Embryonic facial prominence (tissue), 1 donor: ENCODE results near the gene ZG16B.
A peak's percentile ranks its signal among the peaks of the same experiment; 100 is the strongest.

ENCODE experiments used
- DNase-seq: peaks from one replicate; pipeline ENCODE4 v3.0.0-alpha.2; 2016; ENCODE audit errors: extremely low spot score

ZG16B gene

GRCh38 chr16:2867987-2868789 lies 38.1 kb downstream of the ZG16B start:
- peak; percentile 82 for DNase-seq

- DNase-seq: no peak
These were observed 41.8 kb downstream of the ZG16B start for GRCh38 chr16:2871926-2872325.

DNA sequence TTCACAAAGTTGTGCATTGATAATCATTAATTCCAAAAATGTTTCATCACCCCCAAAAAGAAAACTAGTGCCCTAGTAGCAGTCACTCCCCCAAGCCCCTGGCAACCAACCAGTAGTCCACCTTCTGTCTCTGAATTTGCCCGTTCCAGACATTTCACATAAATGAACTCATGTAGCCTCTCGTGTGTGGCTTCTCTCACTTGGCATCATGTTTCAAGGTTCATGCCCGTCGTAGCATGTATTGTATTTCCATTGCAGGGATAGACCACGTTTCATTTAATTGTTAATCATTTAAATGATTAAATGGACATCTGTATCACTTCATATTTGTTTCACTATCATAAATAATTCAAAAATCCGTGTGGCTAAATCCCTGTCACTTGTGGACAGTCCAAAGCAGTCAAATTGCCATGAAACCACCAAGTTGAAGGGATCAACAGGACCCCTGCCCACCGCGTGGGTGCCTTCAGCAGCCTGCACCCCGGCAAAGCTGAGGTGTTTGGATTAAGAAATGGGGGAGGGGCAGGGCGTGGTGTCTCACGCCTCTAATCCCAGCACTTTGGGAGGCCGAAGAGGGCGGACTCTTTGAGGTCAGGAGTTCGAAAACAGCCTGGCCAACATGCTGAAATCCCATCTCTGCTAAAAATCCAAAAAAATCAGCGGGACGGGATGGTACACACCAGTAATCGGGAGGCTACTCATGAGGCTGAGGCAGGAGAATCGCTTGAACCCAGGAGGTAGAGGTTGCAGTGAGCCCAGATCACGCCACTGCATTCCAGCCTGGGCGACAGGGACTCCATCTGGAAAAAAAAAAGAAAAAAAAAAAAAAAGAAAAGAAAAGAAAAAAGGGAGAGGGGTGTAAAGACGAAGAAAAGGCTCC lies 44.2 kb downstream of the ZG16B start:
- no peak for DNase-seq

DNA sequence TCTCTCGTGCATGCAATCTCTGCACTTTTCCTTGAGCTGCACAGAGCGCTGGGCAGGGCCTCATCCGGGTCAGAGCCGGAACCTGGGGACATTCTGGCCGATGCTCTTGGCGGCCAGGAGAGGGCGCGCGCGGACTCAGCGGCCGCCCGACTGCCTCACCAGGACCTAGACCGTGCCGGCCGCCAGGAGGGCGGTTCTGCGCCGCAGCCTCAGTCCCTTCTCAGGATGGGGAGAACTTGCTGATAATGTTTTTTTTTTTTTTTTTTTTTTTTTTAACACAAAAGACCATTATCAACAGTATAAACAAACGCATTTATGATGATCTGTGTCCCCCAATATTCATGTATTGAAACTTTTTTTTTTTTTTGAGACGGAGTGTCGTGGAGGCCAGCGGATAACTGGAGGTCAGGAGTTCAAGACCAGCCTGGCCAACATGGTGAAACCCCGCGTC lies 44.8 kb downstream of the ZG16B start:
- DNase-seq: no peak

DNA sequence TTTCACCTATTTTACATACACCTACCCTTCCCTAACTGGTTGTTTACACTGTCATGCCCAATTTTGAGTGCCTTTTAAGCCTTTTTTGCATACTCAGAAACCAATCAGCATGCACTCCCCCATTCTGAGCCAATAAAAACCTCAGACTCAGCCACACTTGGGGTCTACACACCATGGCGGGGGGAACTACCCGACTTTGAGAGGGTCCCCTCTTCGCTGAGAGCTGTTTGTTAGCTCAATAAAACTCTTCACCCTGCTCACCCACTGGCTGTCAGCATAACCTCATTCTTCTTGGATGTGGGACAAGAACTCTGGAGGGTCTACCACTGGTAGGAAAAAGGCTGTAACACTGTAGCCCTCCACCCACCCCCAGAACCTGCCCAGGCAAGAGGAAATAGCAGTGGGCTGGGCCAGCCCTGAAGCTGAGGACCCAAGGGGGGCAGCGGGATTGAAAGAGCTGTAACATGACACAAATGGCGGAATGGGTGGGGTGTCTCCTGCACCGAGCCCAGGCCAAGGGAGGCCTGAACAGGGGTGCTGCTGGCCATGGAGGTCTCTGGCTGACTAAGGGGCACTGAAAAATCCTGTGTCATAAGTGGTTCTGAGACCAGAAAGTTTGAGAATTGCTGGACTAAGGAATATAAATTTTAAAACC lies 49.9 kb downstream of the ZG16B start:
- no peak for DNase-seq
